Erythroblast (primary cell): ENCODE data around the gene CX3CL1.
A peak's percentile ranks its signal among the peaks of the same experiment; 100 is the strongest.
"Not testable (repeated sequence)": the region's sequence is repeated elsewhere in the genome, so short reads cannot be mapped to it uniquely, and the experiment has no call there.

Experiments used
- DNase-seq, 2 experiments: peaks; one replicate each; lab custom pipeline; 2025; lab: John Stamatoyannopoulos, UW
- GATA1 ChIP-seq: IDR thresholded peaks from 2 replicates; pipeline ENCODE4 v1.6.1; 2011; ENCODE audit warnings: low read depth, mild to moderate bottlenecking, control low read depth, low read length, moderate library complexity
- POLR2A ChIP-seq: IDR thresholded peaks from 2 replicates; pipeline ENCODE4 v1.6.1; 2011; ENCODE audit warnings: mild to moderate bottlenecking, low read length

CX3CL1 gene

DNA sequence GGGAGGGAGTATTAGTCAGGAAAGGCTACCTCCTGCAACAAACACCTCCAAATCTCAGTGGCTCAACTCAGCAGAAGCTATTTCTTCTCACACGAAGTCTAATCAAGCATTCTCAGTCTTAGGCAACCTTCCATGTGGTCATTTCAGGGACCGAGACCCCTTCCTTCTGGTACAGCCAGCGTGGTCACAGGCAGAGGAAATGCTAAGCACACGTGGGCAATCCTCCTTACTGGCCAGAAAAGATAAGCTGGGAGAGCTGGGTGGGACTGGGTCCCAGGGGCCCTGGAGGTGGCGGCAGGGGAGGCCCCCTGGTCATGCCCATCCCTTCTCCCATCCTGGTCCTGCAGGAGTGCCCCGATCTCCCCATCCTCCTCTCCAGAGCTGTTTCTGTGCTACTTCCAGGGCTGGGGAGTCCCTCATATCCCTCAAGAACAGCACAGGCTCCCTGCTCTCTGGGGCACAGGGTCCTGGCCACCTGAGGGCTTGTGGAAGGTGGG lies 5.7 kb upstream of the CX3CL1 start:
- no peak for DNase-seq
- TF ChIP-seq POLR2A (no peak), GATA1 (no peak)

- DNase-seq, result no peak
- no peak for TF ChIP-seq GATA1
Measured at GRCh38 chr16:57367116-57367752, 5.1 kb upstream of the CX3CL1 start.

GRCh38 chr16:57371494-57372371 lies 557 bp upstream of the CX3CL1 start:
- TF ChIP-seq POLR2A, result no peak
- no peak for TF ChIP-seq GATA1
- DNase-seq, result no peak

- DNase-seq, result no peak
- no peak for TF ChIP-seq GATA1
- no peak for TF ChIP-seq POLR2A
Measured at GRCh38 chr16:57373117-57373947, 1.0 kb downstream of the CX3CL1 start.

DNA sequence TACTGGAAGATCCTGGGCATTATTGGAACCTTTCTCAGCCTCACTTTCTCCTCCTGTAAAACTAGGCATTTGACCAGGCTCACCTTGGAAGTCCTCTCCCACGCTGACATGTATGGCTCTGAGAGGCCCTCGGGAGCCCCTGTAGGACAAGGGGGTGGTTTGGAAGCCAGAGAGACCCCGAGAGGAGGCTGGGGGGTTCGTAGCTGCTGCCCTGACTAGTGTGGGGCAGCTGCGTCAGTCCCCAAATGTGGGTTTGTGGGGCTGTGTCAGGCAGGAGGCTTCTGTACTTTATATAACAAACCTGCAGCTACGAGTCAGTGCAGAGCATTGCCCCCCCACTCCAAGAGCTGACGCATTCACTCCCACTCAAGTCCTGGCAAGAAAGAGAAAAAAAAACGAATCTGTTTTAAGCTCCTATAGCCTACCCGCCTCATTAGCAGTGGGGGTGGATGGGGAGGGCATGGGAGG lies 1.8 kb downstream of the CX3CL1 start:
- TF ChIP-seq POLR2A (no peak), GATA1 (no peak)
- DNase-seq, result no peak

- DNase-seq, result not testable (repeated sequence)
Measured at GRCh38 chr16:57374925-57375465, 2.7 kb downstream of the CX3CL1 start.

DNA sequence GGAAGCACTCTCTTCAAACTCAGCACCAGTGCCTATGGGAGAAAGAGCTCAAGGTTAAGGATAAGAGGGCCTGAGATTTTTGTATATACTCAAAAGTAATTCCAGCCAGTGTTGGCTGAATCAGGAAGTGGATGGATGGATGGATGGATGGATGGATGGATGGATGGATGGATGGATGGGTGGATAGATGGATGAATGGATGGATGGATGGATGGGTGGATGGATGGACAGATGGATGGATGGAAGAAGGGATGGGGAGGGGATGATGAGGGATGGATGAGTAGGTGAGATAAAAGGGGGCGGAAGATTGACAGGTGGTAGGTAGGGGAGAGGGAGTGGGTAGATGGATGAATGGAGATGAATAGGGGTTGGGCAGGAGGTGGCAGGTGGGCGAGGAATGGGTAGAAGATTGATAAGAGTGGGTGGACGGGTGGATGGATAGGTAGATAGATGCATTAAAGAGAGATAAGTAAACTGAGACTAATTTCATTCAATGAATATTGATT lies 4.1 kb downstream of the CX3CL1 start:
- TF ChIP-seq POLR2A (no peak), GATA1 (no peak)
- DNase-seq, result no peak

DNA sequence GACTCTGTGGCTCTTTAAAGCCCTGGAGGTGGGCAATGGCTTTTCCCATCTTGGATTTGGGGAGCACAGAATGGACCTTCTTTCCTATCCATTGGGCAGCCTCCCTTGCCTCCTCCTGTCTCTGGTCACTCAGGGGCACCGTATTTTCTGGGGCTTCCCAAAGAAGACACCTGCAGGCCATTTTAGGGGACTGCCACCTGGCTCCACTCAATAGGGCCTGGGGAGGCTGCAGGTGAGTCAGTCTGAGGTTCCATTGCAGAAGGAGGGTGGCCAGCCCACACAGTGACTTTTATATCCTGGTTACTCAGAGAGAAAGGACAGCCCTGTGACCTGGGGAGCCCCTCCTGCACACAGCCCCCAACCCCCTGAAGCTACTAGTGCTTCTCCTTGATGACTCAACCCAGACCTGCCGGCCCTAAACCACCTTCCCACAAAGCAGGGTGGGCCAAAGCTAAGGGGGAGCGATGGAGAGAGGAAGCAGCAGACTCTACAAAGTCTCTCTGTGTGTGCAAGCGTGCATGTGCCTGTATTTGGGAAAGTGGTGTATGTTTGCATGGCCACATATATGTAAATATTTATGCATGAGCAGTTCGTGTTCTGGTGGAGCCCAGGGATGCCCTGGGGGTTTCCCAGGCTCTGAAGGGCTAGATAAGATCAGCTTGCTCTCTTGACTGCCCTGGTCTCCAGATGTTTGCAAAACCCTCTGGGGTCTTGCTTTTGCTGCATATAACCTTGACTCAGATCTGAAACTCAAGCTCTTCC lies 5.0 kb downstream of the CX3CL1 start:
- TF ChIP-seq POLR2A (no peak), GATA1 (no peak)

GRCh38 chr16:57379579-57379978 lies 7.3 kb downstream of the CX3CL1 start:
- no peak for TF ChIP-seq POLR2A
- no peak for TF ChIP-seq GATA1
- no peak for DNase-seq

More for the DNA sequence above, 5.0 kb downstream of the CX3CL1 start:
- DNase-seq, result no peak

DNA sequence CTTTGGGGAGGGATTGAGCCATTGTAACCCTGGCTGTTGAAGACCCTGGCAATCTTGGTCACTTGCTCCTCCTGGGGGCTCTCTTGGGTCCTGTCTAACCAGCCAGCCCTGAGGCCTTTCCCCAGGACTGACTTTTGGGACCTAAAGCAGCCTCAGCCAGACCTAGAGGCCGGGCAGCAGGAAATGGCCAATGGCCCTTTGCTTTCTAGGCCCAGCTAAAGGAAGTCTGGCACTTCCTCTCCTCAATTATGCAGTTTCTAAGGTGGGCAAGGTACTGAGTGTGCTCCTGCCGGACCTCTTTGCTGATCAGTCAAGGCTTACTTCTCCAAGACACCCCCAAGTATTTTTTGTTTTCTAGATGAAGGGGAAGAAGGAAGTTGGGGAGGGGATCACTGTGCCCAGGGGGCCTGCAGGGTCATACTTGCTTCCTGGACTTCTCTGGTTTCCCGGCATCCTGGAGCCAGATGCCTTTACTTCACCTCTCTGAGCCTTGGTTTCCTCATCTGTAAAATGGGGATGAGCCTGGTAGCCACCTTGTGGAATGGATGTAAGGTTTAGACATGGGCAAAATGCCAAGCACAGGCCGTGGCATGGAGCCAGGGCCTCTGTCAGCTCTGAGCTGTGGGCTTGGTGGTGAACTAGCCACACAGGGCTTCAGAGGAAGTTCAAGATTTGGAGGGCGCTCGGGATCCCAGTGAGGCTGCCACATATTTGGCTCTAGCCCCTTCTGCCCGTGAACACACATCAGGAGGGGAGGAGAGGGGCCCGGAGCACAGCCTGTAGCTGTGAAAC lies 8.6 kb downstream of the CX3CL1 start:
- DNase-seq, result peak; percentile 42 to 55
- TF ChIP-seq POLR2A, result no peak
- no peak for TF ChIP-seq GATA1

GRCh38 chr16:57381791-57382534 lies 9.7 kb downstream of the CX3CL1 start:
- TF ChIP-seq POLR2A (no peak), GATA1 (no peak)
- no peak for DNase-seq
